GM21447 (cell line): ENCODE data around the gene MTX1.
A peak's percentile ranks its signal among the peaks of the same experiment; 100 is the strongest.
"Not testable (repeated sequence)": the region's sequence is repeated elsewhere in the genome, so short reads cannot be mapped to it uniquely, and the experiment has no call there.

Experiments
- ATAC-seq: cut with Tn5 transposase; IDR thresholded peaks from one replicate; pipeline ENCODE4 v1.9.1; 2021; ENCODE audit not compliant: unreplicated experiment

The MTX1 gene

DNA sequence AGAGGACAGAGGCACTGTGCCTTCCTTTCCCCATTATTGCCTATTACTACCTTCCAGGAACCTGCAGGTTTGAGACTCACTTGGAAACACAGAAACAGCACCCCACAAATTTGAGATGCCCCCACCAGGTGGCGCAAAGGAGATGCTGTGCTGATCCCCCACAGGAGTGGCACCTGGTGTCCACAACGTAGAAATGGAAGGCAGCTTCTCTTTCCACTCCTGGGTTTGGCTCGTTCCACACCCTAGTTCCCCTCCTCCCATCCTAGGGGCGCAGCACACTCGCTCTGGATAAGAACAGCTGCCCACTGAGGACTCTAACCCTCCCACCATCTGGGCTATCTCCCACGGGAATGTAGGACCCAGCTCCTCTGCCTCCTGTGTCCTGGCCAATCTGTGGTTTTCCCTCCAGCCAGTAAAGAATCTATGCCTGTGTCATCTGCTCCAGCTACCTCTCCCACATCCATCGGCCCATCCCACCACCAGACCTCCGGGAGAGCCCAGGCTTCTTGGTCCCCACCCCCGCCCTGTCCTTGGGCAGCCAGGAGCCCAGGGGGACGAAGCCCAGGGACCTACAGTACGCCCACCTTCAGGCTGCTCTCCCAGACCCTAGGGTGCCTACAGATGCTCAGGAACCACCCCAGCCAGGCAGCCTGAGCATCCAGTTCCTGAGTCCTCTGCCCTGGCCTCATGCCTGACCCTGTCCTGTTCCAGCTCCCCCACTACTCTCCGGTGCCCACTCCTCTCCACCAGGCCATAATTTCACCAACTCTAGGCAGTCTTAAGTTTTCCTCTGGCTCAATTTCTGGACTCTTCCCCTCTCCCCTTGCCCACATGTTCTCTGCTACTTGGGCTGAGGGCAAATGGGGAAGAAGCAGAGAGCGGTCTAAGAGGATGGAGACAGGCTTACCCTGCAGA lies 1.3 kb upstream of the MTX1 start:
- ATAC-seq: no peak

DNA sequence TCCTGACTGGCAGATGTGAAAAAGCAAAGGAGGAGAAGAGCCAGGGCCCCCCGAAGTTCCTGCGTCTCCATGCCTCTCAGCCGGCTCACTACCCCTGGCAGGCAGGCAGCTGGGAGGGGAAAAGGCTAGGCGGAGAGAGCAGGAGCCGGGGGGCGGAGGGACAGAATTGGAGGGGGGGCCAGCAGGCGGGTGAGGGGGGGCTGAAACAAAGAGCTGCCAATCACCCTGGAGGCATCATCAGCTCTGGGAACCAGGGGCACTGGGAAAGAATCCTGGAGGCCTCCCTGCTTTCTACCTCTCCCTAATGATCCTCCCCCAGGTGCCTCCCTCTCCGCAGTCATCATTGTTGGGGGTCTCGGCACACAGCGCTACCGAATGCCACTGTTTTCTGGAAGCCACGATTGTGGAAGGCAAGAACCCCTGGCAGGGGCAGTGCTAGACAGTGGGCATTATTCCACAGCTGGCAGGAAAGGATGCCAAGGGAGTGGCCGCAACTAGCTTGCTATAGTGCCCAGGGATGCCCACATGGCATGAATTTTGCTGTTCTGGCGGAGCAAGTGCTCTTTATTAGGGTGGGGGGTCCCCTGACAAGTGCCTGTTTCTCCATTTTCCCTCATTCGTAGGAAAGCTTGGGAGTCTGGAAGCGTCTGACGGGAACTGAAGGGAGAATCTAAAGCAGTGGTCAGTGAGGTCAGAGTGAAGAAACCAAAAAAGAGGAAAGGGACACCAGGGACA lies 522 bp upstream of the MTX1 start, which contains the start of gene THBS3:
Gene THBS3, minus strand, starts transcription at position 92 of the 735 bp plus-strand sequence. Its CDS starts 21 bp downstream, at position 71.
- ATAC-seq: no peak

- no peak for ATAC-seq
Measured at GRCh38 chr1:155209312-155209721, 822 bp downstream of the MTX1 start.

GRCh38 chr1:155210314-155211104 lies 2.0 kb downstream of the MTX1 start:
- ATAC-seq: no peak

GRCh38 chr1:155211381-155212050 lies 3.0 kb downstream of the MTX1 start:
- ATAC-seq: not testable (repeated sequence)

GRCh38 chr1:155212051-155212440 lies 3.6 kb downstream of the MTX1 start:
- not testable (repeated sequence) for ATAC-seq

- ATAC-seq: not testable (repeated sequence)
Measured at GRCh38 chr1:155214702-155215101, 6.2 kb downstream of the MTX1 start.

GRCh38 chr1:155218854-155219591 lies 10.5 kb downstream of the MTX1 start:
- no peak for ATAC-seq

- no peak for ATAC-seq
Measured at GRCh38 chr1:155219592-155220031, 11.1 kb downstream of the MTX1 start.

DNA sequence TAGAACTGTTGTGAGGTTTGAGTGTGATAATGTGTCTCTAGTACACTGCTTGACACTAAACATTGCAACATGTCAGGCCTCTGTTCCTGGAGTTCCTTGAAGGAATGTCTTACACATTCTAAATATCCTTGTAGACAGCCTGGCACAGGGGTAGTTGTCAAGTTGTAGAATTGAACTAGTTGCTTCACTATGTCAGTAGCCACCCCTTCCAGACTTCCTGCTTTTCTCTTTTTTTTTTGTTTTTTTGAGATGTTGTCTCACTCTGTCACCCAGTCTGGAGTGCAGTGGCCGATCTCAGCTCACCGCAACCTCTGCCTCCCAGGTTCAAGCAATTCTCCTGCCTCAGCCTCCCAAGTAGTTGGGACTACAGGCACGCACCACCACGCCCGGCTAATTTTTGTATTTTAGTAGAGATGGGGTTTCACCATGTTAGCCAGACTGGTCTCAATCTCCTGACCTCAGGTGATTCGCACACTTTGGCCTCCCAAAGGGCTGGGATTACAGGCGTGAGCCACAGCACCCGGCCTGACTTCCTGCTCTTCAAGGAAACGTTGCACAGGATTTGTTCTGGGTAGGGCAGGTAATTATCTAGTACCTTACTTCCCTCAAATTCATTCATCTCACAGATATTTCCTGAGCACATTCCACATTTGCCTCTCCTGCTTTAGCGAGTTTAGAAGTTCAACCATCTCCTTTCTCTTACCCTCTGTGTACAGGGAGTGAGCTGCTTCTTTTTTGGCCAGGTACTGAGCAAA lies 11.9 kb downstream of the MTX1 start:
- ATAC-seq: not testable (repeated sequence)

GRCh38 chr1:155223047-155223446 lies 14.6 kb downstream of the MTX1 start:
- no peak for ATAC-seq

DNA sequence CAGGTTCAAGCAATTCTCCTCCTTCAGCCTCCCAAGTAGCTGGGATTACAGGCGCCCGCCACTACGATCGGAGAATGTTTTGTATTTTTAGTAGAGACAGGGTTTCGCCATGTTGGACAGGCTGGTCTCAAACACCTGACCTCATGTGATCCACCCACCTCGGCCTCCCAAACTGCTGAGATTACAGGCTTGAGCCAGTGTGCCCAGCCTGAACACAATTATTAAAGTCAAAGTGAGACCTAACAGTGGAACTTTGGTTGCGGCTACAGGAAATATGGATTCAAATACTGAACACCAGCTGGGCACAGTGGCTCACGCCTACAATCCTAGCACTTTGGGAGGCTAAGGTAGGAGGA lies 16.9 kb downstream of the MTX1 start:
- ATAC-seq: not testable (repeated sequence)

DNA sequence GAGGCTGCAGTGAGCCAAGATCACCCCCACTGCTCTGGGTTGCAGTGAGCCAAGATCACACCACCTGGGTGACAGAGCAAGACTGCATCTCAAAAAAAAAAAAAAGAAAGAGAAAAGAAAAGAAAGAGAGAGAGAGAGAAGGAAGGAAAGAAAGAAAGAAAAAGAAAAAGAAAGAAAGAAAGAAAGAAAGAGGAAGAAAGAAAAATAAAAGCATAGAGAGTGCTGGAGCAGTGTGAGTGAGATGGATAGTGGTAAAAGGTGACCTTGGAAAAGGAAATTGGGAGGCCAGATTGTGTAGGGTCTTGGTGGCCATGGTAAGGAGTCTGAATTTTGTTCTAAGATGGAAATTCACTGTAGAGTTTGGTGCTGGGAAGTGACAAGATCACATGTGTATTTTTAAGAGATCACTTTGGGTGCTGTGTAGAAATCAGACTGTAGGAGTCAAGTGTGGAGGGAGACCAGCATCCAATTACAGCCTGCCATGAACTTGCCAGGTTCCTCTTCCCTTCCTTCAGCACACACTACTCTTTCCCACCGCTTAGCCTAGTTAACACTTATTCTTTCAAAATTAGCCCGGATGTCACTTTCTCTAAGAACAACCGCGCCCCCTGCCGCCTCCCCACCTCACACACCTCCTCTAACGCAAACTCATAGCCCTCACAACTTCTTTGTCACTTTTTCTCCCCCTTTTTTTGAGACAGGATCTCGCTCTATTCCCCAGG lies 17.9 kb downstream of the MTX1 start:
- peak; percentile 46 for ATAC-seq

GRCh38 chr1:155226910-155227260 lies 18.4 kb downstream of the MTX1 start:
- peak; percentile 21 for ATAC-seq

DNA sequence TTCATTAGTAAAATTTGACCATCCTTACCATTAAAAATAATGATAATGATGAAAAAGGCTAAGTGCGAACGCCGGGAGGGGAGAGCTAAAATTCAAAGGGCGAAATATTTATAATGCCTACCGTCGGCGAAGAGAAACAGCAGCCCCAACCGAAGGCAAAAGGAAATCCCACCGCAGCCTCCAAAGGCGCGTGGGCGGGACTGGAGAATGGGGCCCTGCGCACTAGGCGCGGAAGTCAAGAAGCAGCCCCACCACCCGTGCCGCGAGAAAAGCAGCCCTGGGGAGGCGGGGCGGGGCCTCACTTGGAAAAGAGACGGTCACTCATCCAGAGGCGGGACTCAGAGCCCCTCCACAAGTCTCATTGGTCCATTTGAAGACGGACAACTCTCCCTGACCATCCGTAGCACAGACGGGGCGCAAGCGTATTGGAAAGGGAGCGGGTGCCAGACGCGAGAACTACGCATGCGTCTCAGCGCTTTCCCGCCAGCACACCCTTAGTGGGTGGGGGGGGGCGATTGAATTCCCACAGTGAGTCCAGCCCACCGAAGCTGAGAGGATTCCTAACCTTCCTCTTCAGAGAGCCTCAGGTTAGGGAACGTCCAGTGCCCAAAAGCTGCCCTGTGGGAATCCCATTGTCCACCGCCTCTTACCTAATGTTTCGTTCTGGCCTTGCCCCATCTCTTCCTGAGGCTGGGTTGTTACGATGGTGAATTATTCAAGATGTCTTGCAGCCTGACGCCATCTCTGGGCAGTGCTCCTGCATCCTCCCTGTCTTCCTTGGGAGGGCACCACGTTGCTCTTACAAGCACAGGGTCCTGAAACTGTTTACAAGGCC lies 19.0 kb downstream of the MTX1 start:
- ATAC-seq: peak; percentile 86

DNA sequence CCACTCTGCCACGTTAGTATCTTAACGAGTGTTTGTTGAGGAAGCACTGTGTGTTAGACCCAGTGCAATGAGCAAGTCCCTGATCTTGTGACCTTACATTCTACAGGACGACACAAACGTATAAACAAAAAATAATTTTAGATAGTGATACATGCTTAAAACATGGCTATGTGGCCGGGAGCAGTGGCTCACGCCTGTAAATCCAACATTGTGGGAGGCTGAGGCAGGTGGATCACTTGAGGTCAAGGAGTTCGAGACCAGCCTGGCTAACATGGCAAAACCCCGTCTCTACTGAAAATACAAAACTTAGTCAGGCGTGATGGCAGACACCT lies 19.6 kb downstream of the MTX1 start:
- no peak for ATAC-seq

DNA sequence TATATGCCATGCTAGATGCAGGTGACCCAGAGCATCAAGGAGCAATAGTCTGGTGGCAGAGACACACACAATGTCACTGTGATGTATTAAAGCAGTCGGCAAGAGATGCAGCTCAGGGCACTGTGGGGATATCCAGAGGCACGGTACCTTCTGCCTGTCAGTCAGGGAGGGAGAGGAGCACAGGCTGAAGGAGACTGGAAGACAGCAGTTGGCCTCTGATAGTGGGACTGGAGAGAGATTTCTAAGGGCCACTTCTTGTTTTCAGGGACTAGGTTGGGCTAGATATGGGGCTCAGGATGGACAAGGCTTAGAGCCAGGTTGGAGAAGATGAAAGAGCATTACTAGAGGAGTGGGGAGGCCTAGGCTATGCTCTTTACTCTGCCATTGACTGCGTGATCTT lies 22.8 kb downstream of the MTX1 start:
- ATAC-seq: not testable (repeated sequence)
